Panc1 (cell line): Measurements from ENCODE around the gene ZNF462. TPM values are rescaled to one million over a fixed set of nuclear protein-coding genes. Genes with fewer than 3 reads are reported as not detected.

Experiments
- ATAC-seq: fragments of 200-7000 bp; cut with Tn5 transposase; 2 replicates; pipeline ENCODE4 v1.9.1; 2020; ENCODE audit warnings: mild to moderate bottlenecking, moderate library complexity
- BruUV-seq: library from RNA; stranded (reverse); fragments of 400-500 nt; replicated peaks from 2 replicates; lab custom pipeline; 2021; lab: Mats Ljungman, UMichigan
- CTCF ChIA-PET: fragments of 300-600 bp; sonication (Branson Sonifier 250); formaldehyde crosslinking; loops from one replicate; lab custom pipeline; 2022; ENCODE audit warnings: antibody characterized with exemption; lab: Charles Lee
- POLR2A ChIA-PET: fragments of 300-600 bp; sonication (Branson Sonifier 250); formaldehyde crosslinking; loops from one replicate; lab custom pipeline; 2022; ENCODE audit warnings: antibody characterized with exemption; lab: Charles Lee
- DNase-seq: peaks from one replicate; pipeline ENCODE4 v3.0.0-alpha.2; 2010; ENCODE audit warnings: low read depth, low spot score
- H3K27ac ChIP-seq: 2 replicates; pipeline ENCODE4 v1.5.1; 2011; ENCODE audit warnings: mild to moderate bottlenecking, low read length, inconsistent platforms
- H3K27me3 ChIP-seq: fragments of 200-500 bp; sonication (Bioruptor generic); 2 replicates; pipeline ENCODE4 v1.6.0; 2014; ENCODE audit warnings: low read length, inconsistent platforms; ENCODE audit not compliant: control insufficient read depth, insufficient read depth
- H3K36me3 ChIP-seq: fragments of 200-500 bp; sonication (Bioruptor generic); 2 replicates; pipeline ENCODE4 v1.5.1; 2014; ENCODE audit warnings: inconsistent platforms, mild to moderate bottlenecking, low read length, moderate library complexity; ENCODE audit not compliant: control insufficient read depth, insufficient read depth
- H3K4me1 ChIP-seq: 2 replicates; pipeline ENCODE4 v1.5.1; 2011; ENCODE audit warnings: inconsistent platforms, mild to moderate bottlenecking, low read length, moderate library complexity; ENCODE audit not compliant: control insufficient read depth, insufficient read depth
- H3K4me3 ChIP-seq, 2 experiments: 2 replicates each; pipeline ENCODE4 v1.5.1; 2011 to 2012; ENCODE audit warnings: low read depth in 2 of 2, low read length in 2 of 2, mild to moderate bottlenecking in 2 of 2, inconsistent platforms in 1 of 2, moderate library complexity in 1 of 2
- H3K9me3 ChIP-seq: fragments of 200-500 bp; sonication (Bioruptor generic); 2 replicates; pipeline ENCODE4 v1.5.1; 2014; ENCODE audit warnings: low read depth, mild to moderate bottlenecking, inconsistent platforms, low read length, moderate library complexity; ENCODE audit not compliant: control insufficient read depth, insufficient read depth
- POLR2AphosphoS5 ChIP-seq: IDR thresholded peaks from 2 replicates; pipeline ENCODE4 v1.6.1; 2012; ENCODE audit warnings: mild to moderate bottlenecking, low read depth, low read length, moderate library complexity
- SIN3A ChIP-seq: IDR thresholded peaks from 2 replicates; pipeline ENCODE4 v1.6.1; 2012; ENCODE audit warnings: low read depth, mild to moderate bottlenecking, low read length, moderate library complexity, borderline replicate concordance; ENCODE audit not compliant: insufficient read depth
- TCF7L2 ChIP-seq: IDR thresholded peaks from 2 replicates; pipeline ENCODE4 v1.6.1; 2011; ENCODE audit warnings: mild to moderate bottlenecking, low read depth, low read length, inconsistent platforms
- in situ Hi-C: cut with HindIII; loops from 2 replicates; pipeline ENCODE4 v1.10.0; 2016; ENCODE audit warnings: low sequenced_read_pairs, low pct_unique_long_range_greater_than_20kb
- intact Hi-C: fragments of 100-400 bp; cut with micrococcal nuclease; formaldehyde crosslinking; loops from one replicate; pipeline ENCODE4 v1.10.0; 2022; ENCODE audit not compliant: unreplicated experiment
- total RNA-seq: library from RNA; stranded (reverse); gene quantifications from one replicate; pipeline ENCODE4 v1.2.1, GENCODE V29; 2021; ENCODE audit not compliant: unreplicated experiment
- TF ChIP-seq, protein P1 (sequence below): fragments of 450-650 bp; IDR thresholded peaks from 2 replicates; pipeline ENCODE4 v1.5.1; 2017; ENCODE audit warnings: mild to moderate bottlenecking
- TF ChIP-seq, protein P2 (sequence below), 2 experiments: IDR thresholded peaks; 2 replicates each; pipeline ENCODE4 v1.6.1; 2011 to 2012; ENCODE audit warnings: low read depth in 2 of 2, control low read depth in 1 of 2, low read length in 1 of 2, mild to moderate bottlenecking in 1 of 2, moderate library complexity in 1 of 2; ENCODE audit not compliant: insufficient read depth in 1 of 2

The ZNF462 gene
- total RNA-seq, 1 experiment from 2014 or later = 34.8 TPM

DNA sequence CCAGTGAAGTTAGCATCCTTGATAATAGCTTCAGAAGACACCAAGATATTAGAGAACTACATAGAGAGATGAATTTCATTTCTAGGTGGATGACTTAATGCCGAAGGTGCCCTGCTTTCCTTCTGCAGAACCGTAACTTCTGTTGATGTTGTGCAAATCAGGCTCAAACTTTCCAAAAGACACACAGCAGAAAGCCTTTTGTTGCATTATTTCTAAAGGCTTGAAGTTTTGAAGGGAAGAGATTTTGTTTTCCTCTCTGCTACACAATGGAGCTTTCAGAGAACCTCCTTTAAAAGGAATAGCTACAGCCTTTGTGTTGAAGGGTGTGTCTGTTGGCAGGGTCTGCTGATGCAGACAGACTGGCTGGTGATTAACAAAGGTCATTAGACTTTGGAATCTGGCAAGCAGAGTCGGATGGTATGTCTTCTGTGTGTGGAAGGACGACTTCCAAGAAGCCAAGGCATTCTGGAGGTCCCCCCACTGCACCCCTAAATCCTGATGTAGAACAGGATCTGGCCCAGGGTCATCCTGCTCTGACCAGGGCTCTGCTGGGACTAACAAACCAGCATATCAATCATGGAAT, 57.8 kb downstream of the ZNF462 start:
- in situ Hi-C loops = no loop called here
- Histone ChIP-seq H3K27ac (peak overlapping the region; percentile 51; the same call in 1 of the 2 replicates), H3K9me3 (no peaks in the 10 kb centered on the region), H3K36me3 (no peaks in the 10 kb centered on the region), H3K27me3 (no peaks in the 10 kb centered on the region), H3K4me3 (no peak overlapping the region), H3K4me1 (peaks cover 27% of the 10 kb centered on the region)
- no peak for DNase-seq
- no TSS peak for BruUV-seq
- ATAC-seq = no peak
- ChIA-PET POLR2A (no interaction called here), CTCF (no interaction called here)
- intact Hi-C loops = no loop called here
- no peak for TF ChIP-seq TCF7L2
- no peak for TF ChIP-seq POLR2AphosphoS5

GRCh38 chr9:106921341-106921899, 58.5 kb downstream of the ZNF462 start:
- no peaks in the 10 kb centered on the region for H3K27me3 ChIP-seq
- H3K4me1 ChIP-seq = peaks cover 22% of the 10 kb centered on the region
- ChIA-PET CTCF (no interaction called here), POLR2A (no interaction called here)
- in situ Hi-C loops = no loop called here
- no TSS peak for BruUV-seq
- no peaks in the 10 kb centered on the region for H3K9me3 ChIP-seq
- DNase-seq (no peak), ATAC-seq (peak; percentile 58; the same call in 1 of the 2 replicates)
- no peaks in the 10 kb centered on the region; the same call in 1 of the 2 replicates for H3K36me3 ChIP-seq
- intact Hi-C loops = no loop called here
- H3K27ac ChIP-seq = peak overlapping the region; percentile 51; the same call in 1 of the 2 replicates
- TF ChIP-seq TCF7L2 (no peak), SIN3A (no peak)
- no peak overlapping the region for H3K4me3 ChIP-seq

- POLR2A ChIA-PET = no interaction called here
- no peaks in the 10 kb centered on the region for H3K27me3 ChIP-seq
- CTCF ChIA-PET = no interaction called here
- ATAC-seq (no peak), DNase-seq (no peak)
- H3K4me1 ChIP-seq = peaks cover 16% of the 10 kb centered on the region
- TF ChIP-seq, protein P1, sequence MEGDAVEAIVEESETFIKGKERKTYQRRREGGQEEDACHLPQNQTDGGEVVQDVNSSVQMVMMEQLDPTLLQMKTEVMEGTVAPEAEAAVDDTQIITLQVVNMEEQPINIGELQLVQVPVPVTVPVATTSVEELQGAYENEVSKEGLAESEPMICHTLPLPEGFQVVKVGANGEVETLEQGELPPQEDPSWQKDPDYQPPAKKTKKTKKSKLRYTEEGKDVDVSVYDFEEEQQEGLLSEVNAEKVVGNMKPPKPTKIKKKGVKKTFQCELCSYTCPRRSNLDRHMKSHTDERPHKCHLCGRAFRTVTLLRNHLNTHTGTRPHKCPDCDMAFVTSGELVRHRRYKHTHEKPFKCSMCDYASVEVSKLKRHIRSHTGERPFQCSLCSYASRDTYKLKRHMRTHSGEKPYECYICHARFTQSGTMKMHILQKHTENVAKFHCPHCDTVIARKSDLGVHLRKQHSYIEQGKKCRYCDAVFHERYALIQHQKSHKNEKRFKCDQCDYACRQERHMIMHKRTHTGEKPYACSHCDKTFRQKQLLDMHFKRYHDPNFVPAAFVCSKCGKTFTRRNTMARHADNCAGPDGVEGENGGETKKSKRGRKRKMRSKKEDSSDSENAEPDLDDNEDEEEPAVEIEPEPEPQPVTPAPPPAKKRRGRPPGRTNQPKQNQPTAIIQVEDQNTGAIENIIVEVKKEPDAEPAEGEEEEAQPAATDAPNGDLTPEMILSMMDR = no peak
- TF ChIP-seq SIN3A (no peak), TCF7L2 (no peak), POLR2AphosphoS5 (no peak)
- TF ChIP-seq, protein P2, sequence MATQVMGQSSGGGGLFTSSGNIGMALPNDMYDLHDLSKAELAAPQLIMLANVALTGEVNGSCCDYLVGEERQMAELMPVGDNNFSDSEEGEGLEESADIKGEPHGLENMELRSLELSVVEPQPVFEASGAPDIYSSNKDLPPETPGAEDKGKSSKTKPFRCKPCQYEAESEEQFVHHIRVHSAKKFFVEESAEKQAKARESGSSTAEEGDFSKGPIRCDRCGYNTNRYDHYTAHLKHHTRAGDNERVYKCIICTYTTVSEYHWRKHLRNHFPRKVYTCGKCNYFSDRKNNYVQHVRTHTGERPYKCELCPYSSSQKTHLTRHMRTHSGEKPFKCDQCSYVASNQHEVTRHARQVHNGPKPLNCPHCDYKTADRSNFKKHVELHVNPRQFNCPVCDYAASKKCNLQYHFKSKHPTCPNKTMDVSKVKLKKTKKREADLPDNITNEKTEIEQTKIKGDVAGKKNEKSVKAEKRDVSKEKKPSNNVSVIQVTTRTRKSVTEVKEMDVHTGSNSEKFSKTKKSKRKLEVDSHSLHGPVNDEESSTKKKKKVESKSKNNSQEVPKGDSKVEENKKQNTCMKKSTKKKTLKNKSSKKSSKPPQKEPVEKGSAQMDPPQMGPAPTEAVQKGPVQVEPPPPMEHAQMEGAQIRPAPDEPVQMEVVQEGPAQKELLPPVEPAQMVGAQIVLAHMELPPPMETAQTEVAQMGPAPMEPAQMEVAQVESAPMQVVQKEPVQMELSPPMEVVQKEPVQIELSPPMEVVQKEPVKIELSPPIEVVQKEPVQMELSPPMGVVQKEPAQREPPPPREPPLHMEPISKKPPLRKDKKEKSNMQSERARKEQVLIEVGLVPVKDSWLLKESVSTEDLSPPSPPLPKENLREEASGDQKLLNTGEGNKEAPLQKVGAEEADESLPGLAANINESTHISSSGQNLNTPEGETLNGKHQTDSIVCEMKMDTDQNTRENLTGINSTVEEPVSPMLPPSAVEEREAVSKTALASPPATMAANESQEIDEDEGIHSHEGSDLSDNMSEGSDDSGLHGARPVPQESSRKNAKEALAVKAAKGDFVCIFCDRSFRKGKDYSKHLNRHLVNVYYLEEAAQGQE (IDR thresholded peaks at IDR 0.05; ENCODE audit: insufficient read depth in 1 of 2, low read depth in 2 of 2, low read length in 1 of 2) = no peak
- no peaks in the 10 kb centered on the region for H3K9me3 ChIP-seq
- intact Hi-C loops (no loop called here), in situ Hi-C loops (no loop called here)
- no peaks in the 10 kb centered on the region; the same call in 1 of the 2 replicates for H3K36me3 ChIP-seq
- H3K27ac ChIP-seq = no peak overlapping the region
- BruUV-seq = no TSS peak
- H3K4me3 ChIP-seq = no peak overlapping the region
Measured at GRCh38 chr9:106922026-106922425, 59.1 kb downstream of the ZNF462 start.
